GM18870 (cell line): ENCODE results near the gene CCL19.
A peak's percentile ranks its signal among the peaks of the same experiment; 100 is the strongest.

ENCODE experiments used
- ATAC-seq: cut with Tn5 transposase; IDR thresholded peaks from one replicate; pipeline ENCODE4 v1.9.1; 2021; ENCODE audit warnings: moderate library complexity; ENCODE audit not compliant: unreplicated experiment

Gene CCL19

GRCh38 chr9:34664281-34665066, 26.6 kb downstream of the CCL19 start:
- ATAC-seq = no peak

GRCh38 chr9:34663303-34663605, 27.8 kb downstream of the CCL19 start:
- ATAC-seq = no peak

GRCh38 chr9:34662526-34663302, 28.4 kb downstream of the CCL19 start, which contains the start of gene CCL27:
TSS of gene CCL27 (minus strand) at chr9:34662657. CDS start at chr9:34662633, 24 bp downstream.
- ATAC-seq = no peak

GRCh38 chr9:34659592-34660253, 31.4 kb downstream of the CCL19 start:
- ATAC-seq = no peak

GRCh38 chr9:34658461-34658860, 32.6 kb downstream of the CCL19 start:
- ATAC-seq = no peak

GRCh38 chr9:34656992-34657391, 34.1 kb downstream of the CCL19 start:
- ATAC-seq = no peak

GRCh38 chr9:34655394-34655793, 35.7 kb downstream of the CCL19 start:
- ATAC-seq = no peak

GRCh38 chr9:34654323-34655051, 36.6 kb downstream of the CCL19 start:
- no peak for ATAC-seq

- no peak for ATAC-seq
Measured at GRCh38 chr9:34653151-34654072, 37.7 kb downstream of the CCL19 start.

GRCh38 chr9:34652602-34653000, 38.5 kb downstream of the CCL19 start:
- no peak for ATAC-seq

GRCh38 chr9:34651876-34652601, 39.0 kb downstream of the CCL19 start, which contains the start of gene IL11RA:
TSS of gene IL11RA (plus strand) at chr9:34652185. CDS start at chr9:34655218, 3,033 bp downstream.
- no peak for ATAC-seq

- ATAC-seq = no peak
Measured at GRCh38 chr9:34651321-34651720, 39.8 kb downstream of the CCL19 start.

- no peak for ATAC-seq
Measured at GRCh38 chr9:34650816-34651215, 40.3 kb downstream of the CCL19 start.

- ATAC-seq = no peak
Measured at GRCh38 chr9:34648673-34649072, 42.4 kb downstream of the CCL19 start.

- ATAC-seq = no peak
Measured at GRCh38 chr9:34647651-34648050, 43.4 kb downstream of the CCL19 start.

GRCh38 chr9:34647084-34647403, 44.0 kb downstream of the CCL19 start:
- ATAC-seq = no peak

GRCh38 chr9:34646211-34647083, 44.6 kb downstream of the CCL19 start, which contains the start of gene GALT:
TSS of gene GALT (plus strand) at chr9:34646675. CDS start at chr9:34646705, 30 bp downstream.
- peak; percentile 70 for ATAC-seq

GRCh38 chr9:34644766-34645314, 46.2 kb downstream of the CCL19 start:
- ATAC-seq = no peak
